Measurements from ENCODE around the gene TRIO. TPM values are rescaled to one million over a fixed set of nuclear protein-coding genes. Genes with fewer than 3 reads are reported as not detected.
A peak's percentile ranks its signal among the peaks of the same experiment; 100 is the strongest.

The TRIO gene
- polyA plus RNA-seq, 4 donors: 84.9 to 106 (median 95.6) TPM

DNA sequence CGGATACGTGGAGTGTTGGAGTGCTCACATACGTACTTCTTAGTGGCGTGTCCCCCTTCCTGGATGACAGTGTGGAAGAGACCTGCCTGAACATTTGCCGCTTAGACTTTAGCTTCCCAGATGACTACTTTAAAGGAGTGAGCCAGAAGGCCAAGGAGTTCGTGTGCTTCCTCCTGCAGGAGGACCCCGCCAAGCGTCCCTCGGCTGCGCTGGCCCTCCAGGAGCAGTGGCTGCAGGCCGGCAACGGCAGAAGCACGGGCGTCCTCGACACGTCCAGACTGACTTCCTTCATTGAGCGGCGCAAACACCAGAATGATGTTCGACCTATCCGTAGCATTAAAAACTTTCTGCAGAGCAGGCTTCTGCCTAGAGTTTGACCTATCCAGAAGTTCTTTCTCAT, 364.9 kb downstream of the TRIO start:
- DNase-seq (ENCODE audit: low read depth in 4 of 4, low spot score in 3 of 4): no peak

DNA sequence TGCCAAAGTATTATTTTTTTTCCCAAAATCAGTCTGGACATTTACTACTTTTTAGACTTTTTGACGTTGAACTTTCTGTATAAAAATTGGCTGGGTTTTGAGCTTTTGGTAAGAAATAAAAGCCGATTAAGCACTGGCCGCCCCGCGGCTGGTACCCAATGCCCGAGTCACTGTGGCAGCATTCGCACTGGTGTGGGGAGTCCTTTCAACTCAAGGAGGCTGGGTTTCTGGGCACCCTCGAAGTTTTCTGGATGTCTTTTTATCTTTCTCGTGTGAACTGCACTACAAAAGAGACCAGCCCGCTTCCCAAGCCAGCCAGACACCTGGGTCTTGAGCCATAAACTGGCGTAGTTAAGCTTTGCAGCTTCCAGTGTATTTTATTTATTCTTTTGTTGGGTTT, 366.4 kb downstream of the TRIO start:
- no peak for DNase-seq (ENCODE audit: low read depth in 4 of 4, low spot score in 3 of 4)

DNA sequence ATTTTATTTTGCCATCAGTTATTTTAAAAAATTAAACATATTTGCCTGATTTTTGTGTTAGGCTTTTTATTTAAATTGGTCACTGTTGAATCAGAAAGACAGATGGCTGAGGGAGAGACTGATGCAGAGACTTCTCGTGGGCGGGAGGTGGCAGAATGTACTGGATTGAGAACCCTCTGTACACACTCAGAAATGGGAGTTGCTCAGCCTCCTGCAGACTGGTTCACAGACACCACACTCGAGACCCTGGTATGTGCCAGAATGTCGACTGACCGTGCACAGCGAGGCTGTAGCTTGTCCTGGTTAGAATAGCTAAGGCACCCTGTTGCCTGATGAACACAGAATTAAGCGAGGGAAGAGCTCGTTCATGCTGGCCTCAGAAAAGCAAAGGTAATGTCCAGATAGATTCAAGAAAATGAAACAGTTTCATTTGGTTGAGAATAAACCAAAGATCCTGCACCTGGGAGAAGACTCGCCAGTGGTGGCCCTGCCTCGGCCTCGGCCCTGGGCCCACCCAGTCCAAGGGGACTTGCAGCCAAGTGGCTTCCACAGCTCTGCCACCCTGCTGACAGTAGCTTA, 367.1 kb downstream of the TRIO start:
- DNase-seq (ENCODE audit: low read depth in 4 of 4, low spot score in 3 of 4): no peak

DNA sequence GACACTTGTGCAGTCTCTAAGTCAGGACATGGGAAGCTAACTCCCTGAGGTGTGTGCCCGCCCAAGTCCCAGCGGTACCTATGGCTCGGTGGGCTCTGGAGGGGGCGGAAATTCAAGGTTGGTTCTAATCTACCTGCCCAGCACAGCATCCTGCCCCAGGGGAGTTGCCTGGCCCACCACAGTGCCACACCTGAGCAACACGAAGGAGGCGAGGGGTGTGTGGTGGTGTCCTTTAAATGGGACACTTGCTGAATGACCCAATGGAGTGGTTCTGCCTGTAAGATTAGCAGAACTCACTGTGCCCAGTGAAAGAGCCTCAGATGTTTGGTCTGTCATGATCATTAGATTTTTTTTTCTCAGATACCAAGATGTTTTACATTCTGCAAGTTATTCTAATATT, 367.7 kb downstream of the TRIO start:
- DNase-seq (ENCODE audit: low read depth in 4 of 4, low spot score in 3 of 4): no peak

DNA sequence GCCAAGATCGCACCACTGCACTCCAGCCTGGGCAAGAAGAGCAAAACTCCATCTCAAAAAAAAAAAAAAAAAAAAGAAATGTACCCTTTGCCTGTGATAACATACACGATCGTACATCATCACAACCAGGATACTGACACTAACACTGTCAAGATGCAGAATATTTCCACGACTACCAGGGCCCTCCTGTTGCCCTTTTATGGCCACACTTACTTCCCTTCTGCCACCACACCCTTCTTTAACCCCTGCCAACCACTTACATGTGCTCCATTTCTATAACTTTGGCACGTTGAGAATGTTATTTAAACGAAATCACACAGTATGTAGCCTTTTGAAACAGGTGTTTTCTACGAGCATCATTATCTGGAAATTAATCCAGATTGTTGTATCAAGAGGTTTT, 369.4 kb downstream of the TRIO start:
- no peak for DNase-seq (ENCODE audit: low read depth in 4 of 4, low spot score in 3 of 4)

DNA sequence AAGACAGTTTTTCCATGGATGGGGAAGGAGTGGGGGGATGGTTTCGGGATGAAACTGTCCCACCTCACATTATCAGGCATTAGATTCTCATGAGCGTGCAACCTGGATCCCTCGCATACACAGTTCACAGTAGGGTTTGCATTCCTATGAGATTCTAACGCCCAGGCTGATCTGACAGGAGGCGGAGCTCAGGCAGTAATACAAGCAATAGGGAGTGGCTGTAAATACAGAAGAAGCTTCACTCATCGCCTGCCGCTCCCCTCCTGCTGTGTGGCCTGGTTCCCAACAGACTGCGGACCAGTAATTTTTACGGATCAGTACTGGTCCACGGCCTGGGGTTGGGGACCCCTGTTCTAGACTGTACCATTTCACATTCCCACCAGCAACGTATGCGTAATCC, 370.1 kb downstream of the TRIO start:
- no peak for DNase-seq (ENCODE audit: low read depth in 4 of 4, low spot score in 3 of 4)

DNA sequence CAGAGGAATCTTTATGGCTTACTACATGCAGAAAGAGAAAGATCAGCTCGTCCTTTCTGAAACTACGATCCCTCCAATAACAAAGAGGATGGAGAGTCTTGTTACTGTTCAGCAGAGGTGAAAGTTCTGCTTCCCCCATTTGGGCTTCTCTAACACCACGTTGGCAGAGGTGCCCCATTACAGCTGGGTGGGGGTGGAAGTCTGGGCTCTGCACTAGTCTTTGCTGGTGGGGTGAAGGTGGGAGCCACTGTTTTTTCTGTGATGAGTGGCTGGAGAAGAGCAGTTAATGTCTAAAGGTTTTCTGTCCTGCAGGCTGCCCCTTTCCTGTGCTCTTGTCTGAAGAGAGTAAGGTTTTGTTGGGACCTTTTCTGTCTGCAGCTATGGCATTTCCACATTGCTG, 373.8 kb downstream of the TRIO start:
- no peak for DNase-seq (ENCODE audit: low read depth in 4 of 4, low spot score in 3 of 4)

DNA sequence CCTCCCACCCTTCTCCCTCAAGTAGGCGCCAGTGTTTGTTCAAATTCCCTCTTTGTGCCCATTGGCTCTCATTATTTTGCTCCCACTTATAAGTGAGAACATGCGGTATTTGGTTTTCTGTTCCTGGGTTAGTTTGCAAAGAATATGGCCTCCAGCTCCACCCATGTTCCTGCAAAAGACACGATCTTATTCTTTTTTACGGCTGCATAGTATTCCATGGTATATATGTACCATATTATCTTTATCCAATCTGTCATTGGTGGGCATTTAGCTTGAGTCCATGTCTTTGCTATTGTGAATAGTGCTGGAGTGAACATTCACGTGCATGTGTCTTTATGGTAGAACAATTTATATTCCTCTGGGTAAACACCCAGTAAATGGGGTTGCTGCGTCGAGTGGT, 375.5 kb downstream of the TRIO start:
- DNase-seq (ENCODE audit: low read depth in 4 of 4, low spot score in 3 of 4): no peak

DNA sequence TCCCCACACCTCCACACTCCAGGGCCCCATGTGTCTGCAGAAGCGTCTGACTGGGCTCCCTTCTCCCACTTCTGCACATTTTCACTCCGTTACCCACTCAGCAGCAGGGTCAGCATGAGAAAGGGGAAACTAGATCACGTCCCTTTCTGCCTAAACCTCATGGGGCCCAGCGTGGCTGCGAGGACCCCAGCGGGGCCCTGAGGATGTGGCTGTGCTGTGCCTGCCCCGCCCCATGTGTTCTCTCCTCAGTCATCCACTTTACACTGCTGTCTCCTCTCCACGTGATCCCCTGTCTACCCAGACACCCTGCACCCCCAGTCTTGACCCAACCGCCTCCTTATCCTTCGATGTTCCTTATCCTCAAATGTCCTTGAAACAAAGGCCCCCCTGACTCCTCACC, 378.6 kb downstream of the TRIO start:
- no peak for DNase-seq (ENCODE audit: low read depth in 4 of 4, low spot score in 3 of 4)

DNA sequence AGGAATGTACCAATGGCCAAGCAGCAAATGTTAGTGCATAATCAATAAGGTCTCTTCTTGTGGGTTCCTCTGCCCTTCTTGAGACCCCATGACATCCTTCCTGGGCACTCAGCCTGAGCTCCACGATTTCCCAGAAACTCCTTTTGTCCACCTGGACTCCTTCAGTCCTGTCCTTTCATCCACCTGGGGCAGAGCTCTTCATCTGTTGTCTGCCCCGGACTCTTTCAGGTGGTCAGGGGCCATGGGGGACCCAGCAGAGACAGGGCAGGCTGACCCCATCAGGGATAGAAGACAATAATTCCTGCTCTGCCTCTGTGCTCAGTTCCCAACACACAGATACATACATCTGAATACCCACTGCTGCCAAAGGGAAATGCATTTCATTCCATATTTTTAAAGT, 379.6 kb downstream of the TRIO start:
- DNase-seq (ENCODE audit: low read depth in 4 of 4, low spot score in 3 of 4): no peak

DNA sequence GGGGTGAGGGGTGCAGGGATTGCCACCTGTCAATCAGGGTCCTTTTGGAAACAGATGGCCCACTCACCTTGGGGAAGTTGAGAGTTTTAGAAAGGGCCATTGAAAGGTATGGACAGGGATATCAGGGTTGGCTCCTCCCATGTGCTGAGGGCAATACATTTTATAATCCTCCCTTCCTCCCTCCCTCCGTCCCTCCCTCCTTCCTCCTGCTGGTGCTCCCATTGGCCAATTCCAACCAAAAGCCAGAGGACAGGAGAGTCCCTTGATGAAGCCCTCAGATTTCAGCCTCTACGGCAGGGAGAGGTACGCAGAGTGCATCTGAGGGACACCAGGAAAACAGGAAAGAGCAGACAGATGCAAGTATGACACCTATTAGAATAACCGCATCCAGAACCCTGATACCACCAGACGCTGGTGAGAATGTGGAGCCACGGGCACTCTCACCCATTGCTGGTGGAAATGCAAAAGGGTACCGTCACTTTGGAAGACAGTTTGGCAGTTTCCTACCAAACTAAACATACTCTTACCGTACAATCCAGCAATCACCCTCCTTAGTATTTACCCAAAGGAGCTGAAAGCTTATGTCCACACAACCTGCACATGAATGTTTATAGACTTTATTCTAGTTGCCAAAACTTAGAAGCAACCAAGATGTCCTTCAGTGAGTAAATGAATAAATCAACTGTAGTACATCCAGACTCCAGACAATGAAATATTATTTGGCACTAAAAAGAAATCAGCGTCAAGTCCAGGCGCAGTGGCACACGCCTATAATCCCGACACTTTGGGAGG, 380.3 kb downstream of the TRIO start:
- no peak for DNase-seq (ENCODE audit: low read depth in 4 of 4, low spot score in 3 of 4)

DNA sequence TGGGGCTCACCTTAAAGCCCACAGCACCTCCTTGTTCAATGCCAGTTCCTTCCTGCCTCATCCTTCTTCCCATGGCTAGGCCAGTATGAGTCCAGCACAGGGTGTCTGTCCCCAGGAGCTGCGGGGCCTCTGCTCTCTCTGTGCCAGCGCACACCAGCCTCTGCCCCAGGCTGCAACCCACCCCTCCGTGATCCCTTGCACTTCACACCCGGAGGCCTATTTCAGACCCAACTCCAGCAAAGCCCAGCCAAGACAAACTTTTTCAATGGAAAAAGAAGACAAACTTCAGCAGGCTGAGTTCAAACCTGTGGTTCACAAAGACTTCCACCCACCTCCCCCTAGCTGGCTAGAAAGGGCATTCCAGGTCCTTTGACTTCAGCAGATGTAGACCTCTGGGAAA, 382.3 kb downstream of the TRIO start:
- DNase-seq (ENCODE audit: low read depth in 4 of 4, low spot score in 3 of 4): no peak

DNA sequence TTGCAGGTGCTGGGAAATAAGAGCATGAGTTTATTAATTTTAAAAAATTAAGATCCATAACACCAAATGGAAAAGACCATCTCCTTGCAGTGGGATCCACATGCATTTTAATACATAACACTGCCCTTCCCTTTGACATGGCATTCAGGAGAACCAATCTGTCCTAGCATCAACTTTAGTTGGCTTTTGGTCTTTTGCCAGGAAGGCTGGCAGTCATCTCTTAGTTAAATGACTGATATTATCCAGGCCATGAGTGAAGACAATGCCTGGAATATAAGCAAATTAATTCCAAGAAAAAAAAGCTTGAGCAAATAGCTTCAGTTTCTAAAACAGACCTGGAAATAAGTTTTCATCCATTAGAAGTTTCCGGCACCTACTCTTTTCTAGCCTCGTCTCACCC, 383.4 kb downstream of the TRIO start:
- DNase-seq (ENCODE audit: low read depth in 4 of 4, low spot score in 3 of 4): no peak

DNA sequence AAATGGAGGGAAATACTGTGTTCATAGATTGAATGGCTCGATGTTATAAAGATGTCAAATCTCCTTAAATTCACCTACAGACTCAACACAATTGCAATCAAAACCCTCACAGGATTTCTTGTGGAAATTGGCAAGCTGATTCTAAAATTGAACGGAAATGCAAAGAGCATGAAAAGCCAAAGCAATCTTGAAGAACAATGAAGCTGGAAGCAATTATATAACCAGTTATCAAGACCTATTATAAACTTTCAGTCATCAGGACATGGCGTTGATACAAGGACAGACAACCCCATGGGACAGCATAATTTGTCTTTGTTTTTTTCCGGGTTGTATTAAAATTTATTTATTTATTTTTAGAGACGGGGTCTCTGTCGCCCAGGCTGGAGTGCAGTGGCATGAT, 385.0 kb downstream of the TRIO start:
- DNase-seq (ENCODE audit: low read depth in 4 of 4, low spot score in 3 of 4): no peak

DNA sequence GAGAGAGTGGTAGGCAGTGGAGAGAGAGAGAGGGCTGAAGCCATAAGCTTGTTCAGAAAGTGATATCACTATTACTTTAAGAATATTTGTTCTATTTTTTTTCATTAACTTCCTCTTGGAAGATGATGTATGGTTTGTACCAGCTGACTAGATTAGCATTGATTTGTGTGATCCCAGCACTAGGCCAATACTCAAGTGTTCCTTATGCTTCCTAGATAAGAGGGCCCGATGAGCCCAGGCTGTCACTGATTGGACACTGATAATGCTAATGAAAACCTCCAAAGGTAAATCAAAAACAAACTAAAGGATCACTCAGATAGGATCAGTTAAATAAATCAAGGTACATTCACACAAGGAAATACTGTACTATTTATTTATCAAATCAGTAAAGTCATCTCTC, 385.8 kb downstream of the TRIO start:
- no peak for DNase-seq (ENCODE audit: low read depth in 4 of 4, low spot score in 3 of 4)

DNA sequence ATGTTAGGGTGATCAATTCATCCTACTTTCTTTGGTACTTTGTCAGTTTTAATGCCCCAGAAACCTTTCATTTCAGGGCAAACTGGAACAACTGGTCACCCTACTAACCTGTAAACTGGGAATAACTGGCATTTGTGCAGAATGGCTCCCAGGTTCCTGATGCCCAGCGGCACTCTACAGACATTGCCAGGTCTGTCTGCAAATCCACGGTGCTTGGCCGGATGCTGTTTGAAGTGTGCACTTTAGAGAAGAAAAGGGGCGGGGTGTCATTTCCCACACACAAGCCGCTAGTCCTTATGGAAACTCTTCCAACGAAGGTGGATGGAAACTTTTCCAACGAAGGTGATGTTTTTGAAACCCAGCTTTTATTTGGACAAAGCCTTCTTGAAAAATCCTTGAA, 388.5 kb downstream of the TRIO start:
- DNase-seq (ENCODE audit: low read depth in 4 of 4, low spot score in 3 of 4): no peak

DNA sequence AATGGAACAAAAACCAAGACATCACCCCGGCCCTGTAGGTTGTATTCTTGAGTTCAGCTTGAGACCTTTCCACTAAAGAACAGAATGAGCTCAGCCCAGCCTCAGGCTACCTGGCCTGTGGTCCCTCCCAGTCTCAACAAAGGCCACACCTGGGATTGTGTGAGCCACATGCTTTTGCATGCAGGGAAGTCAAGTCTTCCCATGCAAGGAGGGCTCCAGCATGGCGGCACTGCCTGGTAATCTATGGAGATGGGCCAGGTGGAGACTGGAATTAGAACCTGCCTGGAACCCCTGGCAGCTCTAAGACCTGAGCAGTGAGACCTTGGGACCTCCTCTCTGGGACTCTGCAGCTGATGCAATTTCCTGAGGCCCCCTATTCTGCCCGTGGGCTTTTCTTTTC, 389.0 kb downstream of the TRIO start:
- DNase-seq (ENCODE audit: low read depth in 4 of 4, low spot score in 3 of 4): no peak

DNA sequence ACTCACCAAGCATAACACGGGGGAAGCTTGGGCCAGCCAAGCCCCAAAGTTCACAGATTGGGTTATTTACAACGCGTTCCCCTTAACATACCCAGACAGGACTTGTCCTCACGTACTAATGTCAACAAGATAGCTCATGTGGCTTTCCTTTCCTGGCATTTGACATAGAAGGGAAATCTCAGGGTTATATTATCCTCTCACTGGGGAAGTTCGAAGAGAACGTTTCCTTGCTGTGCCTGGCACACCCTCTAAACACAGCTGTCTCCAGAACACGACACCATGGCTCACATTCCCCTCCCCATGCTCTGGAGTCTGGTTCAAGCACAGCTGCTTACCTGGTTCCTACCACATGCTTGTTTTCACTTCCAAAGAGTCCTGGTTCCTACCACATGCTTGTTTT, 391.6 kb downstream of the TRIO start:
- peak; percentile 4 to 12 (median 9) for DNase-seq (ENCODE audit: low read depth in 4 of 4, low spot score in 3 of 4)

DNA sequence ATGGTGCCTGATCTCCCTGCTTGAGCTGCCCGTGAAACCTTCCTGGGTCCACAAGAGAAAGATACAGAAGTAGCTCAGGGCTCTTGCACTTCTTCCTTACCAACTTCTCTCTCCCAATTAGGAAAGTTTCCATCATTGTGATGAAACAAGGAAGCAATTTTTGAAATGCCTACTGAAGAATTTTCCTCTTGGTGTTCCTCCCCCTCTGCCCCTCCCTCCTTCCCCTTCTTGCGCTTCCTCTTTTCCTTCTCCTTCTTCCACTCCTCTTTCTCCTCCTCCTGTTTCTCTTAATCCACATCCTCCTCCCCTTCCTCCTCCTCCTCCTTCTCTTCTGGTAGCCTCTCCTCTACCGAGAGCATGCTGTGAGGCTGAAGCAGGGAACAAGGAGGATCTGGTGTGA, 402.2 kb downstream of the TRIO start:
- DNase-seq (ENCODE audit: low read depth in 4 of 4, low spot score in 3 of 4): no peak

DNA sequence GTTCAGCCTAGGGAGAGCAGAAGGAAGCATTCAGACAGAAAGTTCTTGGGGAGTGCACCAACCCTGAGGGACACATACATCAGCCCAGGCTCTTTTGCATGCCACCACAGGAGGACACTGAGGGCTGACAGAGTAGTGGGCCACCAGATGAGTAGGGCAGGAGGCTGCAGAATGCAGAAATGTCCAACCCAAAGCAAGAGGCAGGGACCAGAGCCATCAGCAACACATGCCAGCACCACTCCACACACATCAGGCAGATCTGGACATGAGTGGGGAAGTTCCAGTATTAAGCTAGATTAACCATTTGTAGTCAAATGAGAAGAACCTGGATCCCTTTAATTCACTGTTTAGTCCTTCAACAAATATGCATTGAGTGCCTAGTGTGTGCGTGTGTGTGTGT, 402.7 kb downstream of the TRIO start:
- DNase-seq (ENCODE audit: low read depth in 4 of 4, low spot score in 3 of 4): no peak

DNA sequence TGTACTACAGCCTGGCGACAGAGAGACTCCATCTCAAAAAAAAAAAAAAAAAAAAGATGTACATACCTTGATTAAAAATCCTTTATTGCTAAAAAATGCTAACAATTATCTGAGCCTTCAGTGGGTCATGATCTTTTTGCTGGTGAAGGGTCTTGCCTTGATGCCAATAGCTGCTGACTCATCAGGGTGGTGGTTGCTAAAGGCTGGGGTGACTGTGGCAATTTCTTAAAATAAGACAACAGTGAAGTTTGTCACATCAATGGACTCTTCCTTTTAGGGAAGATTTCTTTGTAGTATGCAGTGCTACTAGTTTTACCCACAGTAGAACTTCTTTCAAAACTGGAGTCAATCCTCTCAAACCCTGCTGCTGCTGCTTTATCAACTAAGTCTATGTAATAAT, 404.5 kb downstream of the TRIO start:
- DNase-seq (ENCODE audit: low read depth in 4 of 4, low spot score in 3 of 4): no peak

DNA sequence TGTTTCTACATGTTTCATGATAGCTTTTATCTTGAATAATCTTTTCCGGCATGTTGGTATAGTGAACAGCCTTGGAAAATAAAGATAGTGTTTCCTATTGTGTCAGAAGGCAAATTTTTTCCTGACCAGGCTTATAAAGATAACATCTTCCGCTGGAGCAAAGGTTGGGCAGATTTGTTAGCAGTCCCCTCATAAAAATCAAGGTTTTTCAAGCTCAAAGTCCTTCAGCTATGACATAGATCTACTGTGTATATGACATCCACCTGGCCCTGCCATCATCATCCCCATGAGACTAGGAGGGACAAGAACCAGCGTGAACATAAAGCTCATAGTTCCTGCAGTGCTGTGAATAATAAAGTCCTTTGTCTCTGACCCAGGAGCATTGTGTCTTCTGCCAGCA, 408.1 kb downstream of the TRIO start:
- no peak for DNase-seq (ENCODE audit: low read depth in 4 of 4, low spot score in 3 of 4)

DNA sequence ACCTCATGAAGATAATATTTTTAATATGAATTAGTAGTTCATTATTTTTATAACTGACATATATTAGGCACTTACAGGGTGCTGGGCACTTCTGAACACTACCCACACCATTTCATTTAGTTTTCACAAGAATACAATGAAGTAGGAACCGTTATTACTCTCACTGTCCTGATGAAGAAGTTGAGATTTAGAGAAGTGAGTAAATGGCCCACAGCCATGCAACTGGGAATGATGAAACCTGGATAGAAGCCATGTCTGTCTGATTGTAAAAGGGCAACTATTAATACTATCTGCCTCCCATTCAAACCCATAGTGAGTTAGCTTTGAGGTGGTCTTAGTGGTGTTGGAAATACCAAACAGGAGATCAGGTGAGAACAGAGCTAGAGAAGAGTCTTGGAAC, 408.9 kb downstream of the TRIO start:
- no peak for DNase-seq (ENCODE audit: low read depth in 4 of 4, low spot score in 3 of 4)
